Fibroblast of skin of abdomen (primary cell): ENCODE results near the gene CDSN.

ENCODE experiments used
- DNase-seq: peaks from one replicate; pipeline ENCODE4 v3.0.0-alpha.2; 2013

The CDSN gene

DNA sequence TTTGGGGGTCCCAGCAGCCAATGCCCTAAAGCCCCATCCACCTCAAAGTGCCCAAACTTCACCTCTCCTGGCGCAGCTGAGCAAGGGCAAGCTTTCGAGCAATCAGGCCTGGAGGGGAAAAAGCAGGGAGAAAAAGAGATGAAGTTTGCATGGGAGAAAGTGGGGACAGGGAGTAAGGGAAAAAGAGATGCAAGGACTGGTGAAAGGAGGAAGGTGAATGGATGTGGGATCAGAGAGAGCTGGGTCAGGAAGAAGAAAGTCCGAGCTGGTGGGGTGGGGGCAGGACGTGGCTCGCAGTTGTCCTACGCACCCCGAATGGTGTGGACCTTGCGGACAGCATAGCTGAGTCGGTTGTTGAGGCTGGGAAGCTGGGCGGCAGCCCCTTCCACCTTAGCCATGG, 25.1 kb upstream of the CDSN start:
- no peak for DNase-seq

DNA sequence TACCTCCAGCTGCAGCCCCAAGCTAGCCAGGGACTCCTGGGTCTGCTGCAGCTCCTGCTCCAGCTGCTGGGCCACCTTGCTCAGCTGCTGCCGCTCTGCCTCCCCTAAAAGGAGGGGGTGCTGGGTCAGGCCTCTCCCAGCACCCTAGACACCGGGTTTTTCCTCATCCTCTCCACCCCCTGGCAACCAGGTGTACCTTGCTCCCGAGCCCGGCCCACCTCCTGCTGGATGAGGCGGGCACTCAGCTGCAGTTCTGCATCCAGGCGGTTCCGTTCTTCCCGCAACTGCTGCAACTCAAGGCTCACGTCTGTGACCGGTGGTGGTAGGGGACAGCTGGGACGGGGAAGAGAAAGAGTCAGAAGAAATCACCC, 24.7 kb upstream of the CDSN start:
- DNase-seq, result no peak

DNA sequence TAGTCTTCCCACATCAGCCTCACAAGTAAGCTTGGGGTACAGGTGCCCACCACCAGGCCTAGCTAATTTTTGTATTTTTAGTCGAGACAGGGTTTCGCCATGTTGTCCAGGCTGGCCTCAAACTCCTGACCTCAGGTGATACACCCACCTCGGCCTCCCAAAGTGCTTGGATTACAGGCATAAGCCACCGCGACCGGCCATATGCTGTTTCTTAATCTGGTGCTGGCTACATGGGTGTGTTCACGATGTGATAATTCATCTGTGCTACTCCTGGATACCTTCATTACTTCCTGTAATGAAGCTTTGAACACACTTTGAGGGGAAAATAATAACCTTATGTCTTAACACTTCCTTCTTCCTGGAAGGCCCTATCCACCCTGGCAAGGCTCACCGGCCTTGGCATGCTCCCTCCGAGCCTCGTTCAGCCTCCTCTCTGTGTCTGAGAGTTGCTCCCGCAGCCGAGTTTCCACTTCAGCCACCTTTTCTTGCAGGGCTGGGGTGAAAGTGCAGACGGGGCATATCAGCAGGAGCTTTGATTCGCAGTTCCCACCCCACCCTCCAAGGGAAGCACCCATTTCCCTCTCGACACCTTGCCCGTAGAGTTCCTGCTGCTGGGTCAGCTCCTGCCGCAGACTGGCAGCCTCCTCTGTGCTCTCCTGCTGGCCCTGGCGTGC, 24.2 kb upstream of the CDSN start:
- DNase-seq, result no peak

DNA sequence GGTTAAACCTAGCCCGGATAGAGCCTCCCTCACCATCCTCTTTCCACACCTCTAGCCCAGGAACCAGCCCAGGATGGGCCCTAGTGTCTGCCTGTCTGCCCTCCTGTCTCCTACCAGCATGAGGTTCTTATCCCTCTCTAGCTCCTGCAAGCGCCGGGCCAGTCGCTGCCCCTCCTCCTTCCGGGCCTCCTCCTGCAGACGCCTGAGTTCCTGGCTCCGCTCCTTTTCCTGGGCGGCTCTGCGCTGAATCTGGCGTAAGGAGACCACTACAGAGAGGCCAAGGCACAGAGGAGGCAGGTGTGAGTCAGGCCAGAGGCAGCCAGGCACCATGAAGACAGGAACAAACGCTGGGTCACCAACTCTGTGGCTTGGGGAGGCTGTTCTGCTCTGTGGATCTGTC, 22.9 kb upstream of the CDSN start:
- DNase-seq, result peak; percentile 82

DNA sequence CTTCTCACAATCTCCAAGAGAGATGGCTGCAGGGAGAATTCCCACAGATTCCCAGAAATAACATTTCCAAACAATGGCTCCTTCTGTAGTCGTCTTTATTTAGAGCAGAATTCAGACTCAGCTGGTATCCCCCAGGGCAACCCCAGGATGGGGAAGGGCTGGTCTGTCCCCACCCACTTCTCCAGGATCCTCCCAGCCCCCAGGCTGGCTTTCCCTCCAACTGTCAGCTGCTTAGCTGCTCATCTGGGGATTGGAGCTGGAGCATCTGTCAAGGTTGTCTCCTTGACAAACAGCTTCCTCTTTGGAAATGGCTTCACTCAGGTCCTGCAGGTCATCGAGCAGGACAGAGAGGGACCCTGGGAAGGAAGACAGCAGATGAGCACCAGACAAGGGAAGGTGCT, 22.1 kb upstream of the CDSN start:
- no peak for DNase-seq

DNA sequence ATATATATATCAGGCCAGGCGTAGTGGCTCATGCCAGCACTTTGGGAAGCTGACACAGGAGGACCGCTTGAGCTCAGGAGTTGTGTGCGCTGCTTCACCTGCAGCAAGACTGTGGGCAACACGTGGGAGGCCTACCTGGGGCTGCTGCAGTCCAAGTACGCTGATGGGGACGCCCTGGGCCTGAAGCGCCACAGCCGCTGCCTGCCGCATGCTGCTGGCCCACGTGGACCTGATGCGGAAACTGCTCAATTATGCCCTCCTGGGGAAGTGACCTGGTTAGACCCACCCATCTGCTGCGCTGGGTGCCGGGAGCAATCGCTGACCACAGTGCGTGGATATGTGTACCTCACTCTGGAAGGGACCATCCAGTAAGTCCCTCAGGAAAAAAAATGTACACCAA, 20.4 kb upstream of the CDSN start:
- DNase-seq, result no peak

DNA sequence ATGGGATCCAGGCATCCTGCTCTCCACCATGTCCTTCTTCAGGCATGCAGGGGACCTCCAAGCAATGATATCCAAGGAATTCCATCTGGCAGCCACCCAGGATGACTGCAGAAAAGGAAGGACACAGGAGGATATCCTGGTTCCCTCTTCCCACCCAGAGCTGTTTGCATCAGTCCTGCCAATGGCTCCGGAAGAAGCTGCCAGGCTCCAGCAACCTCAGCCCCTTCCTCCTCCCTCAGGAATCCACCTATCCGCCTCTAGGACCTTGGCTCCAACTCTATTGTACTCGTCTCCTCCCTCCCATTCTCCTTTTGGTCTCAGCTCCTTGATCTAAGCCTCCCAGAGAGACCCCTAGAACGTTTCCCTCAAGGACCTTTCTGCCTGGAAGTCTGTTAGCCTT, 19.4 kb upstream of the CDSN start:
- DNase-seq, result peak; percentile 88

DNA sequence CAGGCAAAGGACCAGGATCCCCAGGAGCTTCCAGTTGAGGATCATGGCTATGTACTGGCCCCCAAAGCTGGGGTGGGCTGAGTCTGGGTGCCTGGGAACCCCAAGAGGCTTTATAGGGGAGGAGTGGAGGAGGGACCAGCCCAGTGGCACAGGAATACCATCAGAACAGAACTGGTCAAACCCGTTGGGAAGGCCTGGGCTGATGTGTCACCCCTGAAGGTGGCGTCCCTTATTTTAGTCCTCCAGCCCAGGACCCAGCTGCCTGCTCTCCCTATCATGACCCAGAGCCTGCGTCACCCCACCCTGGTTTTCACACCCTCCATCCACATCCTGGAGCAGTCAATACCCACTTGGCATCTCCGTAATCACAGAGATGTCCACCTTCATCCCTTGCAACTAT, 18.7 kb upstream of the CDSN start, which contains the start of gene PSORS1C2:
Gene PSORS1C2, minus strand, starts transcription at position 85 of the 400 bp plus-strand sequence. Its CDS starts 40 bp downstream, at position 45.
- no peak for DNase-seq

DNA sequence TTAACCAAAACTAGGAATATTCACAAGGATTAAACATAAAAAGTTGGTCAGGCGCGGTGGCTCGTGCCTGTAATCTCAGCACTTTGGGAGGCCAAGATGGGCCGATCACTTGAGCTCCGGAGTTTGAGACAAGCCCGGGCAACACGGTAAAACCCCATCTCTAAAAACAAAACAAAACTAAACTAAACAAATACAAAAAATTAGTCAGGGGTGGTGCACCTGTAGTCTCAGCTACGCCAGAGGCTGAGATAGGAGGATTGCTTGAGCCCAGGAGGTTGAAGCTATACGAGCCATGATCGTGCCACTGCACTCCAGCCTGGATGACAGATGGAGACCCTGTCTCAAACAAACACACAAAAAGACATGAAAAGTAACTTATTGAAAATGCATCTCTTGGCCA, 15.5 kb upstream of the CDSN start:
- DNase-seq, result no peak

DNA sequence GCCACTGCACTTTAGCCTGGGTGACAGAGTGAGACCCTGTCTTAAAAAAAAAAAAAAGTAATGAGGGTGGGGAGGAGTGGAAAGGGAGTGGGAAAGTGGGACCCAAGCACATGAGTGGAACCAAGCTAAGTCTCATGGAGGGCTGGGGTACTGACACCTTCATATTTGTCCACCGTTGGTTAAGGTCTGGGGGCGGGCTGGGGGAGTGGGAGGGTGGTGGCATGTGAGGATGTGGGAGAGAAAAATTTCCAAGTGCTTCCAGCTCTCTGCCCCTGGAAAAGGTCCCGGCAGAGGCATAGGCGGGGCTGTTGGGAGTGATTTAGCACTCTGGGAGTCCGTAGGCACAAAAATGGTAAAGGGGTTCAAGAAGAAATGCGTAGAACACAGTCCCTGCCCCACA, 12.6 kb upstream of the CDSN start:
- DNase-seq, result no peak

DNA sequence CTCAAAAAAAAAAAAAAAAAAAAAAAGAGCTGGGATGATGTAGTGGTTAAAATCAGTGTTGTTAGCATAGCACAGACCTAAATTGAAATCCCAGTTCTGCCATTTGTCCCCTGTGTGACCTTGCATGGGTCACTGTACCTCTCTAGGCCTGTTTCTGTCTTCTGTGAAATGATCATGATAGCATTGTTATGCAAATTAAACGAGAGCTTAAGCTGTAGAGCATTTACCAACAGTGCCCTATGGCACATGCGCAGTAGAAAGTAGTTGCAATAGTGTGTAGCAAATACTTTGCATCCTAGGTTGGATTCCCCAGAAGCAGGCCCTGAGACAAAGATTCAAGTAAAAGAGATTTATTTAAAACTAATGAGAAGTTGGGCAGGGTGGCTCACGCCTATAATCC, 11.3 kb upstream of the CDSN start:
- no peak for DNase-seq

DNA sequence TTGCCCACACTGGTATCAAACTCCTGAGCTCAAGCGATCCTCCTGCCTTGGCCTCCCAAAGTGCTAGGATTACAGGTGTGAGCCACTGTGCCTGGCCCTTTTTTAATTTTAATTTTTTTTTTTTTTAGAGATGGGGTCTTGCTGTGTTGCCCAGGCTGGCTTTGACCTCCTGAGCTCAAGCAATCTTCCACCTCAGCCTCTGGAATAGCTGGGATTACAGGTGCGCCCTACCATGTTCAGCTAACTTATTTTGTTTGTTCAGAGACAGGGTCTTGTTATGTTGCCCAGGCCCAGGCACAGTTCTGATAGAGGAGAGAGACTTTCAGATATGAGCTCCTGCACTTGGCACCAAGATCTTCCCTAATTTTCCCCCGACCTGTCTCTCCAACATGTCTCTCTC, 10.5 kb upstream of the CDSN start:
- no peak for DNase-seq

DNA sequence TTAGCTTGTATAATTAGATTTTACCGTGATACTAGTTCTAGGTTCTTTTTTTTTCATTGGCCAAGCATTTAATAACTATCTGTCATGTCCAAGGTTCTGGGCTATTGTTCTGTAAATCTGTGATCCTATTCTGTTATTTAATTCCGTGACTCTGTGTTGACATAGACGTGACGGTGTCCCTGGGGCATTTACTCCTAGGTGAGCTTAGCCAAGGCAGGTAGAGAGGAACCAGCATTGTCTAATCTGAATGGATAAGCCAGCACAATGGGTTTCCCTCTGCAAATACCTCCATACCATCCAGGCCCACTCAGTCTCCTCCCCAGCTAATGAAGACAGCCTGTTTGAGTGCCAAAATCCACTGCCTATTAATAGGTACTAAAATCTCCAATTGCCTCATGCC, 8.9 kb upstream of the CDSN start:
- DNase-seq, result no peak

DNA sequence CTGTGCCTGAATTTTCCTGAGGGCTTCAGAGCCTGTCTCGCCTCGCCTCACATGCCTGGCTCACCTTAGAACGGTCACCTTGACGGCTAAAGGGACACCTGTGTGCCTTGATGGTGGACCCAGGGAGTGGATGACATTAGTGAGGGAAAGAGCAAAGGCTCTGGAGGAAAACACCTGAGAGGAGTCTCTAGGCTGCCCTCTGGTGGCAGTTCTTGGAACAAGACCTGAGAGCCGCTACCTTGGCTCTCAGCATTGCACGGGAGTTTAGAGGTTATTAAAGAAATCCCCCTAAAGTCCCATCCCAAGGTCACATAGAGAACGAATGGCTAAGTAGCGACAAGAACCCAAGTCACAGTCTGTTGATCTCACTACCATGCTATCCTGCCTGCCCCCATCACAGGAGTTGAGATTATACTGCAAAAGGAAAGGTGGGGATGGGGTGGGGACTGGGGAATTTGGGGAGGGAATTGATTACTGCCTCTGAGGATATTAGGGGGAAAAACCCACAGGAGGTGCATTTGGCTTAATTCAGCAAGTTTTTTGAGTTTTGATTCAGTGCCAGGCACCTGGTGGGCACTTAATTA, 7.9 kb upstream of the CDSN start:
- DNase-seq, result peak; percentile 28

DNA sequence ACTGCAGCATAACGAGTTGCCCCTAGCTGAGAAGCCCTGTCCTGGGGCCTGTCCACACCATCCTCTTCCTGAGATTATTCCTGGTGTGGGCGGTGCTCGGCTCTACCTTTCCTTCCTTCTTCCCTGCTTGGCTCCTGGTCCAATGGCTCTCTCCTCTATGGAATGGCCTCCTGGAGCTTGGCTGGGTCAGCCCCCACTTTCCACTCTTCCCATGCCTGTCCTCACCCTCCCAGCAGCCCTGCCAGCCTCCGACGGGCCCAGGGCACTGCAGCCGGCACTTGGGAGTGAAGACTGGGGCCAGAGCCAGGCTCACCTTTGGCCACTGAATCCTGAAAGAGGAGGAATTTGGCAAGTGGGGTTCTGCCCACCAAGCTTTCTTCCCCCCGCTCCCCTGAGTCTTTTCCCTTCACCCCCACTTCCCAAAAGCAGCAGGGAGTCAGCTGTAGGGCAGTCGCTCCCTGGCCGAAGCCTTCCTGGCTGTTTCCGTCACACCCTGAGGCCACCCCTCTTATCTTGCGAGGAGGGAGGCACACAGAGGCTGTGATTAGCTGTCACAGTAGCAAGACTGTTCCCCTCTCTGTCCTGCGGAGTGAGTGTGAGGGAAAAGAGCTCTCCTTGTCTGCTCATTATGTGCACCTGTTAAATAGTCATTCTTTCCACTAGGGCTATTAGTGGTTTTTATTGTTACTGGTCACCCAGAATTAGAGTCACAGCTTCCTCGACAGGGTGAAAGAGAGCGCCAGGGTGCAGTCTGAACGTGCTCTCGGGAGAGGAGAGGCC, 6.3 kb upstream of the CDSN start:
- no peak for DNase-seq

DNA sequence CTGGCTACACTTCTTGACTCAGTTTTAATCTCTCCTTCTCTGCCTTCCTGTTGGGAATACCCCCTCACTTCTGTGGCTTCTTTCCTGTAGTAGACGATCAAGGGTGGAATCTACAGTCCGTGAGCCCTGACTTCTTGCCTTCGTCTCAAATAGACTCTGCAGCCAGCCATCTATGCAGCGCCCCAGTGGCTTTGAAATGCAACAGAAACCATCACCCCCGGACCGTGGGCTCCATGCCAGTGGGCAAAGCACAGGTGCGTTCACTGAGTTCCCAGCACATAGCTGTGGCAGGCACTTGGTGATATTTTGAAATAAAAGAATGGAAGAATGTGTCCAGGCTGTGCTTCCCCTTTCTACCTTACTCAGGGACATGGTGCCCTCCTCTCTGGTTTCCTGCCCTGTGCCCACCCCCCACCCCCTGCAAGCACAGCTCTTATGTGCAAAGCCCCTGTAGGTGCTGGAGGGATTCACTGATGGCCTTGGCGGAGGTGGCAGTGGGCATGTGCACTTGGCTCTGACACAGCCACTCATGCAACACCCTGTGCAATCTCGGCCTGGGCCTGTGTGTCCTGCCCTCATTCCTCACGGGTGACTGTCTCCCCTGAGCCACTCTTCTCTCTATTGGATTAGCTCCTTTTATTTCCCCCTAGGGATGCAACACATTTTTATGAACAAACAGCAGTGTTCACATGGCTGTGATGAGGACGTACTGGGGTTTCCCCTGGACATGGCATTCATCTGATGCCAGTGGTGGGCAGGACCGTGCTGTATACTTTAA, 5.5 kb upstream of the CDSN start:
- peak; percentile 68 for DNase-seq

DNA sequence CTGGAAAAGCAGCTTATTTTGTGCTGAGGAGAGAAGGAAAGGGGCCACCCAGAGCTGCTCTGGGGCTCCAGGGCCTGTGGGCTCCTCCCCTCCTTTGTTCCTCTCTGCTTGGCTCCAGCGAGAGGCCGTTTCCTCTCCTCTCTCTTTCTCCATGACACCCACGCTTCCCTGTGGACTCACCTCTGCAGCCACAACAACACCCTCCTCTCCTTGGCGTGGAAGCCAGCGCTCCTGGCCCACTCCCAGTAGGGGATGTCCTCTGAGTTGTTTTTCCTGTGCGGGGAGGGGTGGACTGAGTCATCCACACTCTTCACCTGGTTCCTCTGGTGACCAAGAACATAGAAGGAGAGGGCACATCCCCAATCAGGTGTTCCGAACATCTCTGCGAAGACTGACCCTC, 4.9 kb upstream of the CDSN start:
- DNase-seq, result no peak

DNA sequence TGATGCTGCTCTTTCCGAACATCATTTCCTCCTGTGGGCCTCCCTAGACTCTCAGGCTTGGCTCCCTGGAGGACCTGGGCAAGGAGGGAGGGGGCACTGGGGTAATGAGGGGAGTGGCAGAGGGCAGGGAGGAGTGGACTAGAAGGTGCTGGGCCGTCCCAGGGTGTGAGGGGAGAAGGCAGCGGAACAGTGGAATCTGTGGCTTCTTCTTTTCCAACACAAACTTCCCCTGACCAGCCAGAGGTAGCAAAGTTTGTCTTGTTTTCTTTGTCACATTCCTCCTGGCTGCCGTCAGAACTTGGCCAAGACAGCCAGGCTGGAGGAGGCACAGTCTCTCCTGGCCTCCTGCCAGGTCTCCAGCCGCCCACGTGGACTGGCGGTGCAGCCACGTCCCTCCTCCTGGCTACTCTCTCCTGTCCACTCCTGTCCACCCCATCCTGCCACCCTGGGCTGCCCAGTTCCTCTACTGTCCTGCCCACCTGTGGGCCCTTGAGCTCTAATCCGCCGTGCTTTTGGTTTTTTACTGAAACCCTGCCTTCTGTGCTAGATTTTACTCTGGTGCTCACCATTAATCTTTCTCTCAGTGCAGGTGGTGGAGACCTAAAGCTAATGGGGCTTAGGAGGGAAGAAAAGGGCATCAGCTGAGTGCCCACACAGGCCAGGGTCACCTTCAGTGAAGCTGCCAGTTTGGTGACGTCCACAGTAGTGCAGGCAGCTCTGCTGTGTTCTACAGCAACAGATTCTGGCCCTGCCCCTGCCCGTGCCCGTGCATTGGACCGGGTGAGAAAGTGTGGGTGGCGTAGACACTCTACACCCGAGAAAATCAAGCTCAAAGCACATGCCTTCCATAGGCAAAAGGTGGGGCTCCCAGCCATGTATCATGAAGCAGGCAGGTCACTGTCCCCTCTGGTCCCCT, 2.8 kb upstream of the CDSN start:
- peak; percentile 50 for DNase-seq

DNA sequence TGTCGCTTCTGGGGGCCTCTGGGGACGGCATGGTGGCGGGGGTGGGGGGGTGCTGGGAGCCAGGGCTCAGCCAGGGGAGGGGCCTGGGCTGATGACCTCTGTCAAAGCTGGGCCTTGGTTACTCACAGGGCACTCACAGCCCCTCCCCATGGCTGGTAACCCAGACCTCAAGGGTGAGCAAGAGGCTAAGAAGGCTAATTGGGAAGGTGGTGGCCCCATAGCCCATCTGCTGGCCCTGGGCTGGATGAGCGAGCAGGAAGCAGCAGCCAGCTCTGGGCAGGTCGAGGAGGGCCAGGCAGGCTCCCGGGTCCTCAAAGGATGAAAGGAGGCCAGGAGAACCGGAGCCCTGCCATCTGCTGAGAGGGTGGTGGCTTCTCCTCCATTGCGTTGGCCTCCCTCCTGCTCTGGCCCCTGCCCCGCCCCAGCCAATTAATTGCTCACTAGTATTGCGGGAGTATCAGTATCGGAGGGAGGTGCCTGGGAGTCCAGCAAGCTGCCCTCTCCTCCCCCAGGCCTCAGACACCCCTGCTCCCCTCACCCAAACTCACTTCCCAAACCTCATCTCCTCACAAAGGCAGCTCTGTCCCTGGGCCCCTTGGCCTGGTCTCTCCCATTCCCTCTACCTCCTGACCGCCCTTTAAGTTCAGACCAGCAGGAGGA, 1.0 kb upstream of the CDSN start:
- no peak for DNase-seq

DNA sequence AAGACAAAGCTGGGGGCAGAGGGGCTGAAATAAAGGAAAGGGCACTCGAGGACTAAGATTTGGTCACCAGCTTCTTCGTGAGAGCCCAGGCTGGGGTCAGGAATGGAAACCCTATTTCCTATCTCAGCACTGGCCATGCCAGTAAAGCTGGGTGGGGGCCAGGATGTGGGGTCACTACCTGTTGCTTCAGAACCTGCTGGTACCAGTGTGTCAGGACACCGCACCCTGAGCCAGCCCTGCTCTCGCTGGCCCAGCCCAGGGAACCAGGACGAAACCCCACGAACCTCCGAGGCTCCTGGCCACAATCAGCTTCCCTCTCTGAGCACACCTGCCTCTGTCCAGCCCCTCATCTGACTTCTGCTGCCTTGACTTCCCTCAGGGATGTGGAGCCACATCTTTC, 2.1 kb downstream of the CDSN start:
- DNase-seq, result no peak

DNA sequence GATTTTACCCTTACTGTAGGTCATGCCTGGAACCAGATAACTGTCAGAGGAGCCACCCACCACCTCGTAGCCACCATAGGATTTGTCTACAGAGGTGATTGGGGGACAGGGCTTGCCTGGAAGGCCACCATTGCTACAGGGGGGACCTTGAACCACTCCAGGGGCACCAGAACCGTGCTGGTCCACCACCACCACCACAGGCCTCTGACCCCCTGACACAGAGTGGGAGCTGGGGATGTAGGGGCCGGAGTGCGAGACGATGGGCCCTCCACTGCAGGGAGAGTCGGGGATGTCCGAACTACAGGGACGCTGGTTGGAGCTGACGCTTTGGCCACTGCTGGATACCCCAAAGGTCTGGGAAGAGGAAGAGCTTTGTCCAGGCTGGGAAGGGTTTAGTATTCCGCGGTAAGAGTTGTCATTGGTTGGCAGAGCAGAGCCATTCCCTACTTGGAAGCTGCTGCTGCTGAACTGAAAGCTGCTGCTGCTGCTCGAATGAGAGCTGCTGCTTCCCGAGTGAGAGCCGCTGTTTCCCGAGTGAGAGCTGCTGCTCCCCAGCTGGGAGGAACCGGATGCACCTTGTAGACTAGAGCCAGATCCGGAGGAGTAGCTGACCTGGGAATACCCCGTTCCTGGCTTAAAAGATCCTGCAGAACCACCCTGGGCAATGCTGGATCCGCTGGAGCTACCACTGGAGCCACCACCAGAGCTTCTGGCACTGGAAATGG, 3.4 kb downstream of the CDSN start:
- DNase-seq, result peak; percentile 17
